ENCODE results near the gene SLC20A1. TPM values are rescaled to one million over a fixed set of nuclear protein-coding genes. Genes with fewer than 3 reads are reported as not detected.

The SLC20A1 gene
- total RNA-seq, 1 experiment from 2014 or later: 123 TPM

DNA sequence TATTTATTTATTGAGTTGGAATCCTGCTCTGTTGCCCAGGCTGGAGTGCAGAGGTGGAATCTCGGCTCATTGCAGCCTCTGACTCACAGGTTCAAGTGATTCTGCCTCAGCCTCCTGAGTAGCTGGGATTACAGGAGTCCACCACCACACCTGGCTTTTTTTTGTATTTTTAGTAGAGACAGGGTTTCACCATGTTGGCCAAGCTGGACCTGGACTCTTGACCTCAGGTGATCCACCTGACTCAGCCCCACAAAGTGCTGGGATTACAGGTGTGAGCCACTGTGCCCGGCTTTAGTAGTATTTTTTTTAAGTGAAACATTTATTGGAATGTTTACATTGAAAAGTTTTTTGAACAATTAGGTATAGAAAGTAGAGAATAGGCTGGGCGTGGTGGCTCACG, 23.9 kb downstream of the SLC20A1 start:
- Histone ChIP-seq H3K79me1 (ENCODE audit: insufficient read depth, low read depth, low read length, poor library complexity, severe bottlenecking) (no peaks in the 10 kb centered on the region), H3K9ac (ENCODE audit: extremely low read depth, insufficient read length, low read length) (no peak overlapping the region), H3K18ac (ENCODE audit: insufficient read length, low read depth, low read length) (no peak overlapping the region), H3K79me2 (ENCODE audit: insufficient read depth, low read length) (no peaks in the 10 kb centered on the region), H4K20me1 (ENCODE audit: control insufficient read depth, insufficient read depth, insufficient read length) (no peaks in the 10 kb centered on the region), H3K56ac (ENCODE audit: insufficient read length, low read depth, low read length) (no peak overlapping the region), H3K27me3 (ENCODE audit: insufficient read depth, low read length) (no peaks in the 10 kb centered on the region), H3K14ac (ENCODE audit: insufficient read depth, low read length) (no peak overlapping the region), H2BK20ac (ENCODE audit: low read depth, low read length, poor library complexity, severe bottlenecking) (no peak overlapping the region), H3K27ac (ENCODE audit: insufficient read length, low read depth, low read length) (no peak overlapping the region), H3K9me3 (ENCODE audit: control insufficient read depth, low read depth, low read length) (no peaks in the 10 kb centered on the region), H4K8ac (replicated peaks; ENCODE audit: insufficient read length, low read depth, low read length) (no peak overlapping the region), H2AK5ac (ENCODE audit: insufficient read length, low read length) (no peak overlapping the region), H2BK12ac (ENCODE audit: insufficient read length, low read depth, low read length) (no peak overlapping the region), H2BK15ac (ENCODE audit: low read depth, low read length) (no peak overlapping the region), H3K4me2 (ENCODE audit: insufficient read depth, insufficient read length, low read length) (no peak overlapping the region), H2BK5ac (ENCODE audit: insufficient read length, low read length) (no peak overlapping the region), H3K4me1 (ENCODE audit: insufficient read depth, low read length) (no peaks in the 10 kb centered on the region), H3K23ac (ENCODE audit: insufficient read length, low read depth, low read length) (no peak overlapping the region), H2BK120ac (ENCODE audit: low read depth, low read length, poor library complexity, severe bottlenecking) (no peak overlapping the region), H3K23me2 (ENCODE audit: insufficient read length, low read depth, low read length, poor library complexity, severe bottlenecking) (no peaks in the 10 kb centered on the region), H3K4ac (ENCODE audit: low read depth, low read length) (no peak overlapping the region), H3T11ph (ENCODE audit: low read length) (no peak overlapping the region), H2AFZ (ENCODE audit: low read length) (no peak overlapping the region), H4K5ac (ENCODE audit: insufficient read length, low read depth, low read length) (no peak overlapping the region), H4K91ac (ENCODE audit: insufficient read length, low read depth, low read length) (no peak overlapping the region)
- Mint-ChIP-seq H3K27ac (no peak overlapping the region), H3K27me3 (ENCODE audit: low read depth) (no peaks in the 10 kb centered on the region; the same call in 1 of the 2 replicates), H3K4me1 (peaks cover 10 to 15% of the 10 kb centered on the region in 2 experiments), H3K9me3 (no peaks in the 10 kb centered on the region), H3K36me3 (ENCODE audit: insufficient read depth in 1 of 3, low read depth in 3 of 3) (peaks cover 0 to 14% (median 0%) of the 10 kb centered on the region in 3 experiments; a peak in 2 of 7 replicates), H3K4me3 (no peak overlapping the region)
- WGBS (ENCODE audit: extremely low coverage, insufficient read length, low lambda C conversion rate): no CpG with 5 or more reads among the region's 4 CpGs
- no peak for DNase-seq
- TF ChIP-seq CTCF (conservative IDR thresholded peaks at IDR 0.05): no peak

Data from H9 (cell line).